Psoas muscle (tissue), 8 donors: ENCODE results near the gene RAET1G. TPM values are rescaled to one million over a fixed set of nuclear protein-coding genes. Genes with fewer than 3 reads are reported as not detected.

Experiments
- ATAC-seq, 4 donors: fragments of 200-7000 bp; cut with Tn5 transposase; one replicate each; pipeline ENCODE4 v1.9.1; 2020; ENCODE audit warnings: moderate library complexity in 3 of 4, mild to moderate bottlenecking in 2 of 4
- DNase-seq, 2 donors: peaks; one replicate each; pipeline ENCODE4 v3.0.0-alpha.2; 2020
- H3K27ac ChIP-seq: fragments of 200-600 bp; one replicate; pipeline ENCODE4 v1.8.0; 2022
- H3K27me3 ChIP-seq, 3 donors: fragments of 200-600 bp in 1 of 3; one replicate each; pipeline versions ENCODE4 v1.6.1 to v1.8.0; 2013 to 2022; ENCODE audit warnings: low read length in 2 of 3, mild to moderate bottlenecking in 2 of 3, moderate library complexity in 1 of 3; ENCODE audit not compliant: insufficient read depth in 3 of 3
- H3K36me3 ChIP-seq, 2 donors: fragments of 200-600 bp in 1 of 2; one replicate each; pipeline versions ENCODE4 v1.6.1 to v1.8.0; 2013 to 2022; ENCODE audit warnings: low read depth in 1 of 2, mild to moderate bottlenecking in 1 of 2, moderate library complexity in 1 of 2; ENCODE audit not compliant: insufficient read depth in 1 of 2
- H3K4me1 ChIP-seq: fragments of 200-600 bp; one replicate; pipeline ENCODE4 v1.8.0; 2022
- H3K4me3 ChIP-seq: fragments of 200-600 bp; one replicate; pipeline ENCODE4 v1.8.0; 2022; ENCODE audit warnings: mild to moderate bottlenecking
- H3K9me3 ChIP-seq: fragments of 200-600 bp; one replicate; pipeline ENCODE4 v1.8.0; 2022
- WGBS, 3 donors: extraction: QIAGEN DNeasy Blood & Tissue Kit; methylation state at CpG; one replicate each; pipeline versions ENCODE4 v1.1.6 to v1.1.7; 2013; 5-methylcytosine and 5-hydroxymethylcytosine counted together
- intact Hi-C, 2 donors: fragments of 100-400 bp; cut with DNase I; formaldehyde crosslinking; loops; one replicate each; pipeline versions ENCODE4 v1.11.0 to v1.14.2; 2022
- polyA plus RNA-seq, 3 donors: library from polyadenylated mRNA; stranded (reverse); fragments of 200-250 nt; gene quantifications; one replicate each; pipeline ENCODE4 v1.2.3, GENCODE V29; 2013
- total RNA-seq, 4 donors: library from RNA; stranded (reverse); fragmentation: NEBNext Ultra II Directional in 2 of 4; extraction: Animal tissue kit (Norgen Biotek cat#: 25700) in 2 of 4; gene quantifications; one replicate each; pipeline versions ENCODE4 v1.2.1 to v1.2.4, GENCODE V29; 2021 to 2023
- TF ChIP-seq, protein P1 (sequence below): fragments of 200-600 bp; IDR thresholded peaks from one replicate; pipeline ENCODE4 v1.8.0; 2022; ENCODE audit warnings: antibody characterized with exemption
- donor health status: healthy with polysubstance abuse.
- donor health status: DM: no; HTN: no; CAD: no; lungs with moderate emphysema.
- donor health status: Bipolar disorder and iron deficiency.
- donor health status: healthy.
- donor health status: DM: yes; HTN: yes; CAD: no.
- donor health status: DM: no; HTN: no; CAD: no.
- donor health status: DM: no; HTN: no; CAD: no.
- donor health status: DM: yes; HTN: yes; CAD: no.

Gene RAET1G
- total and polyA plus RNA-seq, 7 donors: 0.04 to 1.1 (median 0.52) TPM; not detected in 1

DNA sequence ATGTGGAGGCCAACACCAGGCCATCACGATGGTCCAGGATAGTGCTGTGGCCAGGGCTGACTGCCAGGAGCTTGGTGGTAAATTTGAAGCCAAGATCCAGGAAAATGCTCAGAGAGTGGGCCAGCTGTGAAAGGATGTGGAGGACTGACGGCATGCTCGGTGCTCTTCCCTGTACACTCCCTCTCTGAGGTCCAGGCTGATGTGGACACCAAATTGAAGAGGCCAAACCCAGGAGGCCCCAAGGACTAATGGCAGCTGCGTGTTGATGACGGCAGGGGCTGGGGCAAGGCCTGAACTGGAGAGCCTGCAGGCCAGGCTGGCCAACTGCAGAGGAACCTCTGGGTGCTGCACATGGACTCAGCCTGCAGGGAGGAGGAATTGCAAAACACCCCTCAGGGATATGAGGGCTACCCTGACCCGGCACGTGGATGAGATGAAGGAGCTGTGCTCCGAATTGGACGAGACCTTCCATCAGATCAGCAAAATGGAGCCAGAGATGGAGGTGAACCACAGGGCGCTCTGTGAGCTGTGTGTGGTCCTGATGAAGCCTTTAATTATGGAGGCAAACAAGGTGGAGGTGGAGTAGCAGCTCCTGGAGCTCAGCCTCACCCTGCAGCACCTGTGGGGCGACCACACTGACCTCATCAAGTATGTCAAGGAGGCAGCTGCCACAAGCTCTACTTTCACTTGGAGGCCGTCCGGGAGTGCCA lies 18.1 kb downstream of the RAET1G start:
- TF ChIP-seq, protein P1, sequence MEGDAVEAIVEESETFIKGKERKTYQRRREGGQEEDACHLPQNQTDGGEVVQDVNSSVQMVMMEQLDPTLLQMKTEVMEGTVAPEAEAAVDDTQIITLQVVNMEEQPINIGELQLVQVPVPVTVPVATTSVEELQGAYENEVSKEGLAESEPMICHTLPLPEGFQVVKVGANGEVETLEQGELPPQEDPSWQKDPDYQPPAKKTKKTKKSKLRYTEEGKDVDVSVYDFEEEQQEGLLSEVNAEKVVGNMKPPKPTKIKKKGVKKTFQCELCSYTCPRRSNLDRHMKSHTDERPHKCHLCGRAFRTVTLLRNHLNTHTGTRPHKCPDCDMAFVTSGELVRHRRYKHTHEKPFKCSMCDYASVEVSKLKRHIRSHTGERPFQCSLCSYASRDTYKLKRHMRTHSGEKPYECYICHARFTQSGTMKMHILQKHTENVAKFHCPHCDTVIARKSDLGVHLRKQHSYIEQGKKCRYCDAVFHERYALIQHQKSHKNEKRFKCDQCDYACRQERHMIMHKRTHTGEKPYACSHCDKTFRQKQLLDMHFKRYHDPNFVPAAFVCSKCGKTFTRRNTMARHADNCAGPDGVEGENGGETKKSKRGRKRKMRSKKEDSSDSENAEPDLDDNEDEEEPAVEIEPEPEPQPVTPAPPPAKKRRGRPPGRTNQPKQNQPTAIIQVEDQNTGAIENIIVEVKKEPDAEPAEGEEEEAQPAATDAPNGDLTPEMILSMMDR: no peak

DNA sequence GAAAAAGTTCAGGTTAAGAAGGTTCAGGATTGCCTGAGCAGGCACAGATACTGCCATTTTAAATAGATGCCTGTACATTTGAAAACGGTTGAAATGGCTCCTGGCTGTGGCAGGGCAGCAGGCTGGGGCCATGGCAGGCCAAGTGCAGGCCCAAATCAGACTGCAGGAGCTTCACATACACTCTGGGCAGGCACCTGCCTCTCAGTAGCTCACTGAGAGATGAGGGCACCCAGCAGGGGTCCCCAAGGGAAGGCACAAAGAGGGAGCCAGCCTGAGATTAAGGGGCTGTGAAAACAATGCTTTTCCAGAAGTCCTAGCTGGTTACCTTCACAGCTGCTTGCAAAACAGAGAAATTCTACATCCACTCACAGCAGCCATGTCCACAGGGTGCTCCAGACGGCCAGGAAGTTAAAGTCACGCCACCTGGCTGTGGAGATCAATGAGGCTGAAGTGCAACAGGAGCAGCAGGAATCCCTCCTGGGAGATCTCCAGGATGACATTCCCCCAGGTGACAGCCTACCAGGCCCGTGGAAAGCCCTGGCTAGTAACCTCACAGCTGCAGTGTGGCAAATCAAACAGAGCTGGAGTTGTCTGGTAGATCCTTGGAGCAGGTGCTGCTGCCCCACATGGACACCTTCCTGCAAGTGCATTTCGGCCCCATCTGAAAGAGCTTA lies 18.8 kb downstream of the RAET1G start:
- H3K27me3 ChIP-seq: no peaks in the 10 kb centered on the region
- TF ChIP-seq, protein P1: no peak
- no peak overlapping the region for H3K4me3 ChIP-seq
- H3K4me1 ChIP-seq: no peaks in the 10 kb centered on the region
- WGBS, 3 donors: 46 to 61% (median 55%) methylated on average over 5 of the region's 5 CpGs
- no peaks in the 10 kb centered on the region for H3K36me3 ChIP-seq
- ATAC-seq: peak; percentile 50 to 86 (median 64)
- DNase-seq: no peak
- intact Hi-C loops: no loop called here
- no peak overlapping the region for H3K27ac ChIP-seq
- H3K9me3 ChIP-seq: no peaks in the 10 kb centered on the region

More for the DNA sequence above, 18.1 kb downstream of the RAET1G start:
- DNase-seq (peak in 1 of 2 donors; percentile 74), ATAC-seq (peak in 3 of 4 donors; percentile 36 to 60 (median 46))
- intact Hi-C loops: no loop called here
- H3K4me1 ChIP-seq: no peaks in the 10 kb centered on the region
- no peak overlapping the region for H3K4me3 ChIP-seq
- H3K27me3 ChIP-seq: no peaks in the 10 kb centered on the region
- no peaks in the 10 kb centered on the region for H3K9me3 ChIP-seq
- no peaks in the 10 kb centered on the region for H3K36me3 ChIP-seq
- WGBS, 3 donors: 64 to 75% (median 65%) methylated on average over 13 of the region's 13 CpGs
- H3K27ac ChIP-seq: no peak overlapping the region

GRCh38 chr6:149901444-149902140 lies 21.3 kb downstream of the RAET1G start:
- no peak for DNase-seq
- 82 to 84% (median 83%) methylated on average over 6 of the region's 6 CpGs for WGBS, 3 donors
- Histone ChIP-seq H3K27ac (no peak overlapping the region), H3K4me3 (no peak overlapping the region), H3K36me3 (no peaks in the 10 kb centered on the region), H3K9me3 (no peaks in the 10 kb centered on the region), H3K27me3 (no peaks in the 10 kb centered on the region), H3K4me1 (peaks cover 15% of the 10 kb centered on the region)
- intact Hi-C loops: no loop called here
- ATAC-seq: no peak
- TF ChIP-seq, protein P1: no peak

DNA sequence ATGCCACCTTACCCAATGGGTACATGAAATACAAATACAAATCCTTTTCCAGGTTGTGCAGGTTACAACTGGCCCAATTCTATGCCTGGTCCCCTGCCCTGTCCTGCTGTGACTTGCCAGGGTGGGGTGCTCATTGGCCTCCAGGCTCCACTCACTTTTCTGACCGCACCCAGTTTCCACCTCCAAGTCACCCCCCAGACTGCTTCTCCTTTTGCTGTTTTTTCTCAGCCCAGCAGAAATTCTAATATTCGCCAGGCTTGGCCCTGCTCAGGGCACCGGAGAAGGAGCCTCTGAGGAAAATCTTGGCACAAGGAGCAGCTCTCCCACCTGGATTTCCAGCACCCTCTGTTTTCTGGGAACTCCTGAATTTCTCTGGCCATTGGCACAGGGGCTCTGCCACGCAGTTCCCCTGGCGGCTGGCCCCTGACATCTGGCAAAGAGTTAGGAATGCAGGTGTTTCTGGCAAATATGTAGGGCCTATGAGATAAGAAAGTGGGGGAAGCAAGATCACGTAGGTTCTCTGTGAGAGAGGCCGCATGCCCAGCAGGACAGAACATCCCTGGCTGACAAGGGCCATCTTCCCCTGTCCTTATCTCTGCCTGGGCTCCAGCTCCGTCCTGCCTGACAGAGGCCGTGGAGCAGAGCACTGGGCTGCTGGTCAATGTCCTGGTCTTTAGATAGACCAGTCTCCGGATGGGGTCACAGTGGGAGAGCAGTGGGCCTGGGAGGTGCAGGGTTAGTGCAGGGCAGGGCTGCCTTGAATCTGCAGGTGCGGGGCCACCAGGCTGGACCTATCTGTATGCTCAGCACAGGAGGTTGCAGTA lies 22.1 kb downstream of the RAET1G start:
- Histone ChIP-seq H3K27ac (no peak overlapping the region), H3K27me3 (no peaks in the 10 kb centered on the region), H3K4me1 (peaks cover 21% of the 10 kb centered on the region), H3K4me3 (no peak overlapping the region), H3K36me3 (no peaks in the 10 kb centered on the region), H3K9me3 (no peaks in the 10 kb centered on the region)
- ATAC-seq (no peak), DNase-seq (no peak)
- intact Hi-C loops: no loop called here
- WGBS, 3 donors: 94 to 95% (median 94%) methylated on average over 11 of the region's 11 CpGs
- TF ChIP-seq, protein P1: no peak
